ENCODE data around the gene LRRC45. TPM values are rescaled to one million over a fixed set of nuclear protein-coding genes. Genes with fewer than 3 reads are reported as not detected.

The LRRC45 gene
- total RNA-seq, 1 donor from 2014 or later = 17.3 TPM

DNA sequence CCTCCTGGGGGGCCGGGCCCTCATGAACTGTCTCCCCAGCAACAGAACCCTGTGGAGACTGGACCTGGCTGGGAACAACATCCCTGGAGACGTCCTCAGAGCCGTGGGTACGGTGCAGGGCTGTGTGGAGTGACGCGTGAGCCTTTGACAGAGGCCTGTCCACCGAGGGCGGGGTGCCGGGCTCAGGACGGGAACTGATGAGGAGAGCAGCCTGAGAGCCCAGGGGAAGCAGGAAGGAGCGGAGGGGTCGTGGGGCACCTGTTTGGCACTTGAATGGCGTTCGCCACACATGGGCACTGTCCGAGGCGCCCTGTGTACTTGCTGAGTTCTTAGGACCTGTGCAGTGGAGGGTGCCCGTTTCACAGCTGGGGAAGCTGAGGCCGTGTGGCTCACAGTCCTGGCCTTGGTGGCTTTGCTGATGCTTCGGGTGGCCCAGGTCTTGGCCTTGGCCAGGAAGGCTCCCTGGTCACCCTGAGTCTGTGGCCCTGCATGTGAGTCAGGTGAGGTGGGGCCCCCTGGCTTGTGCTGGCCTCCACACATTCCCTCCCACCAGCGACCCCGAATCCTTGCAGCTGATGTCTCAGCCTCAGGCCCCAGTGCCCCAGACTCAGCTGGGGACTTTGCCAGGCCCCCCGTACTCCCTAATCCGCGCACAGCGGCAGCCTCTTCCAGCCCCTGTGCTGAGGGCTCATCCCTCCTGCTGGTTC is 2.4 kb downstream of the LRRC45 start:
- TF ChIP-seq, protein P1, sequence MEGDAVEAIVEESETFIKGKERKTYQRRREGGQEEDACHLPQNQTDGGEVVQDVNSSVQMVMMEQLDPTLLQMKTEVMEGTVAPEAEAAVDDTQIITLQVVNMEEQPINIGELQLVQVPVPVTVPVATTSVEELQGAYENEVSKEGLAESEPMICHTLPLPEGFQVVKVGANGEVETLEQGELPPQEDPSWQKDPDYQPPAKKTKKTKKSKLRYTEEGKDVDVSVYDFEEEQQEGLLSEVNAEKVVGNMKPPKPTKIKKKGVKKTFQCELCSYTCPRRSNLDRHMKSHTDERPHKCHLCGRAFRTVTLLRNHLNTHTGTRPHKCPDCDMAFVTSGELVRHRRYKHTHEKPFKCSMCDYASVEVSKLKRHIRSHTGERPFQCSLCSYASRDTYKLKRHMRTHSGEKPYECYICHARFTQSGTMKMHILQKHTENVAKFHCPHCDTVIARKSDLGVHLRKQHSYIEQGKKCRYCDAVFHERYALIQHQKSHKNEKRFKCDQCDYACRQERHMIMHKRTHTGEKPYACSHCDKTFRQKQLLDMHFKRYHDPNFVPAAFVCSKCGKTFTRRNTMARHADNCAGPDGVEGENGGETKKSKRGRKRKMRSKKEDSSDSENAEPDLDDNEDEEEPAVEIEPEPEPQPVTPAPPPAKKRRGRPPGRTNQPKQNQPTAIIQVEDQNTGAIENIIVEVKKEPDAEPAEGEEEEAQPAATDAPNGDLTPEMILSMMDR (IDR thresholded peaks at IDR 0.05) = no peak
- no peaks in the 10 kb centered on the region for H3K9me3 ChIP-seq
- intact Hi-C loops (cut with DNase I) = loop anchor here (5.0 kb wide), 1 partner anchor 137 kb away; no protein-coding TSS in a partner anchor
- no peak overlapping the region for H3K27ac ChIP-seq
- no peak overlapping the region for H3K4me3 ChIP-seq
- ATAC-seq (no peak), DNase-seq (no peak)
- no peaks in the 10 kb centered on the region for H3K36me3 ChIP-seq
- peaks cover 40% of the 10 kb centered on the region for H3K4me1 ChIP-seq
- no peaks in the 10 kb centered on the region for H3K27me3 ChIP-seq (ENCODE audit: low read depth)

DNA sequence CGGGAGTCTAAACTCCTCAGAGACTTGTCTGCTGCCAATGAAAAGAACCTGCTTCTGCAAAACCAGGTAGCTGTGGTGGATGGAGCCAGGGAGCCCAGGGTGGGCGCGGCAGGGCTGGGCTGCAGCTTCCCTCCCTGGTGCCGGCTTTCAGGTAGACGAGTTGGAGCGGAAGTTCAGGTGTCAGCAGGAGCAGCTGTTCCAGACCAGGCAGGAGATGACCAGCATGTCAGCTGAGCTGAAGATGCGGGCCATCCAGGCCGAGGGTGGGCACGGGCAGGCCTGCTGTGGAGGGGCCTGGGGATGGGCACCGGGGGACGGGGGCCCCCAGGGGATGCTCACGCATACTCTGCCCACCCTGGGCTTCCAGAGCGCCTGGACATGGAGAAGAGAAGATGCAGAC is 5.1 kb downstream of the LRRC45 start:
- TF ChIP-seq, protein P1 (IDR thresholded peaks at IDR 0.05) = no peak
- H3K9me3 ChIP-seq = no peaks in the 10 kb centered on the region

DNA sequence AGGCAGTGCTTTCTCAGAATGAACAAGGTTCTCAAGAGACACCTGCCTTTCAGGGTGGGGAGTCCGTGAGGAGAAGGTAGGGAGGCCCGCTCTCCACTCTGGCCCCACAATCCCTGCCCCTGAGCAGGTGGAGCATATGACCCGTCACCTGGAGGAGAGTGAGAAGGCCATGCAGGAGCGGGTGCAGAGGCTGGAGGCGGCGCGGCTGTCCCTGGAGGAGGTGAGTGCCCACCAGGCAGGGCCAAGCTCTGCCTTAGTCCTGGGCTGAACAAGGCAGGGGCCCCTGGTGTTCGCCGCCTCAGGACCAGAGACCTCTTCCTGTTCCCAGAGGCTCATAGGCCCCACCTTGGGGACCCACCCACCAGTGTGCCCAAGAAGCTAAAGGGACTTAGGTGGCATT is 5.9 kb downstream of the LRRC45 start:
- no peak for DNase-seq
- intact Hi-C loops (cut with DNase I) = loop anchor here (5.0 kb wide), 1 partner anchor 133 kb away; no protein-coding TSS in a partner anchor

More for the DNA sequence above, 5.1 kb downstream of the LRRC45 start:
- Histone ChIP-seq H3K27ac (no peak overlapping the region), H3K36me3 (no peaks in the 10 kb centered on the region), H3K4me1 (peaks cover 32% of the 10 kb centered on the region), H3K4me3 (no peak overlapping the region), H3K27me3 (ENCODE audit: low read depth) (peaks cover 8% of the 10 kb centered on the region)
- intact Hi-C loops (cut with DNase I) = loop anchor here (5.0 kb wide), 1 partner anchor 134 kb away; no protein-coding TSS in a partner anchor
- DNase-seq (no peak), ATAC-seq (no peak)

DNA sequence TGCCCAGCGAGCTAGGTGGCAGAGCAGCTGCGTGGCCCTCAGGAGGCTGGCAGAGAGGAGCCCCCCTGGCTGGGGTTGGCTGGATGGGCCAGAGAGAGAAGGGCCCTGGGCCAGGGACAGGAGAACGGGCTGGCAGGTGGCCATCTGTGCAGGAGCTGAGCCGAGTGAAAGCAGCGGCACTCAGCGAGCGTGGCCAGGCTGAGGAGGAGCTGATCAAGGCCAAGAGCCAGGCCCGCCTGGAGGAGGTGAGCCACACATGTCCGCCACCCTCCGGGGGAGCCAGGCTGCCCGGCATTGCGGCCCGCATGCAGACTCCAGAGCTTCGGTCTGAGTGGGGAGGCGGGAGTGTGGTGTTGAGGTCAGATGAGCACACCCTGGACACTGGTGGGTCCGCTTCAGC is 6.3 kb downstream of the LRRC45 start:
- Histone ChIP-seq H3K9me3 (no peaks in the 10 kb centered on the region), H3K36me3 (no peaks in the 10 kb centered on the region), H3K4me1 (peaks cover 22% of the 10 kb centered on the region), H3K27ac (no peak overlapping the region), H3K27me3 (ENCODE audit: low read depth) (peaks cover 8% of the 10 kb centered on the region), H3K4me3 (no peak overlapping the region)
- ATAC-seq (no peak), DNase-seq (no peak)
- TF ChIP-seq, protein P1 (IDR thresholded peaks at IDR 0.05) = no peak
- intact Hi-C loops (cut with DNase I) = loop anchor here (5.0 kb wide), 1 partner anchor 133 kb away; no protein-coding TSS in a partner anchor

More for the DNA sequence above, 5.9 kb downstream of the LRRC45 start:
- no peak for ATAC-seq
- Histone ChIP-seq H3K4me1 (peaks cover 26% of the 10 kb centered on the region), H3K27ac (no peak overlapping the region), H3K9me3 (no peaks in the 10 kb centered on the region), H3K27me3 (ENCODE audit: low read depth) (peaks cover 8% of the 10 kb centered on the region), H3K36me3 (no peaks in the 10 kb centered on the region), H3K4me3 (no peak overlapping the region)
- TF ChIP-seq, protein P1 (IDR thresholded peaks at IDR 0.05) = no peak

DNA sequence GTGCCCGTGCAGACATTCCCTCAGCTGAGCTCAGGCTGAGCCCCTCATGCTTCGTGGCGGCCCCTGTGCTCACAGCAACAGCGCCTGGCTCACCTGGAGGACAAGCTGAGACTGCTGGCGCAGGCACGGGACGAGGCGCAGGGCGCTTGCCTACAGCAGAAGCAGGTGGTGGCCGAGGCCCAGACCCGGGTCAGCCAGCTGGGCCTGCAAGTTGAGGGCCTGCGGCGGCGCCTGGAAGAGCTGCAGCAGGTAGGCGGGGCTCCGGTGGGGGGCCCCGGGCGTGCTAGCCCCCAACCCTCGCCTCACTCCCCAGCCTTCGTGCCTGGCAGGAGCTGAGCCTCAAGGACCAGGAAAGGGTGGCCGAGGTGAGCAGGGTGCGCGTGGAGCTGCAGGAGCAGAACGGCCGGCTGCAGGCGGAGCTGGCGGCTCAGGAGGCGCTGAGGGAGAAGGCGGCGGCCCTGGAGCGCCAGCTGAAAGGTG is 6.9 kb downstream of the LRRC45 start:
- peak overlapping the region; percentile 62 for H3K4me3 ChIP-seq
- intact Hi-C loops (cut with DNase I) = loop anchor here (5.0 kb wide), 1 partner anchor 132 kb away; no protein-coding TSS in a partner anchor
- no peaks in the 10 kb centered on the region for H3K36me3 ChIP-seq
- TF ChIP-seq, protein P1 (IDR thresholded peaks at IDR 0.05) = no peak
- DNase-seq (no peak), ATAC-seq (peak in 1 of 2 donors; percentile 1)
- H3K27ac ChIP-seq = no peak overlapping the region
- H3K9me3 ChIP-seq = no peaks in the 10 kb centered on the region
- peaks cover 8% of the 10 kb centered on the region for H3K27me3 ChIP-seq (ENCODE audit: low read depth)
- H3K4me1 ChIP-seq = peaks cover 18% of the 10 kb centered on the region
